SU-DHL-6 (cell line): ENCODE measurements around the gene GNAI2.

ENCODE experiments used
- H2AFZ ChIP-seq: fragments of 200-600 bp; sonication (generic); 2 replicates; pipeline ENCODE4 v1.6.1; 2014; ENCODE audit warnings: low read depth, mild to moderate bottlenecking, moderate library complexity, mixed read lengths, antibody characterized with exemption, low read length; ENCODE audit not compliant: severe bottlenecking
- H3F3A ChIP-seq: fragments of 200-600 bp; shearing (Covaris generic); 2 replicates; pipeline ENCODE4 v1.6.0; 2016; ENCODE audit warnings: antibody characterized with exemption, mild to moderate bottlenecking; ENCODE audit not compliant: insufficient read depth
- H3K27ac ChIP-seq: fragments of 200-600 bp; sonication (generic); 2 replicates; pipeline ENCODE4 v1.5.1; 2016; ENCODE audit warnings: low read depth, mild to moderate bottlenecking, low read length, moderate library complexity, mixed read lengths
- H3K27me3 ChIP-seq: fragments of 200-600 bp; sonication (generic), shearing (Covaris generic); 2 replicates; pipeline ENCODE4 v1.6.0; 2014; ENCODE audit warnings: mild to moderate bottlenecking, low read length
- H3K36me3 ChIP-seq: fragments of 200-600 bp; sonication (generic); 2 replicates; pipeline ENCODE4 v1.6.1; 2014; ENCODE audit warnings: mild to moderate bottlenecking, low read length, mixed read lengths
- H3K4me2 ChIP-seq: fragments of 300-600, 200-600 bp; shearing (Covaris generic), sonication (generic); 2 replicates; pipeline ENCODE4 v1.6.0; 2014; ENCODE audit warnings: low read length, low read depth, mild to moderate bottlenecking; ENCODE audit not compliant: poor library complexity, severe bottlenecking
- H3K4me3 ChIP-seq: fragments of 200-600 bp; sonication (generic); 2 replicates; pipeline ENCODE4 v1.5.1; 2014; ENCODE audit warnings: antibody characterized with exemption, low read length, mild to moderate bottlenecking, mixed read lengths; ENCODE audit not compliant: insufficient read depth, poor library complexity, severe bottlenecking
- H3K79me2 ChIP-seq: fragments of 200-600 bp; sonication (generic); 2 replicates; pipeline ENCODE4 v1.6.1; 2014; ENCODE audit warnings: mild to moderate bottlenecking, low read length, moderate library complexity; ENCODE audit not compliant: insufficient read depth
- H3K9ac ChIP-seq: fragments of 200-600 bp; sonication (generic); 2 replicates; pipeline ENCODE4 v1.7.0; 2014; ENCODE audit warnings: mild to moderate bottlenecking, low read length
- H3K9me2 ChIP-seq: fragments of 200-600 bp; sonication (generic); replicated peaks from 2 replicates; pipeline ENCODE4 v1.6.1; 2014; ENCODE audit warnings: low read length; ENCODE audit not compliant: insufficient read depth
- H3K9me3 ChIP-seq: fragments of 200-600 bp; sonication (generic); 2 replicates; pipeline ENCODE4 v1.6.1; 2014; ENCODE audit warnings: low read length, mixed read lengths; ENCODE audit not compliant: insufficient read depth
- H4K20me1 ChIP-seq: fragments of 200-600 bp; sonication (generic); 2 replicates; pipeline ENCODE4 v1.6.1; 2014; ENCODE audit warnings: low read depth, mild to moderate bottlenecking, antibody characterized with exemption, low read length, moderate library complexity, mixed read lengths
- EZH2phosphoT487 ChIP-seq: fragments of 200-600 bp; sonication (generic), shearing (Covaris generic); conservative IDR thresholded peaks from 2 replicates; pipeline ENCODE4 v1.6.1; 2018; ENCODE audit warnings: mild to moderate bottlenecking, antibody characterized with exemption, low read length, moderate library complexity, mixed read lengths
- TF ChIP-seq, protein P1 (sequence below): fragments of 200-600 bp; sonication (generic); IDR thresholded peaks from one replicate; pipeline ENCODE4 v1.5.1; 2017; ENCODE audit warnings: antibody characterized with exemption, mild to moderate bottlenecking, low read length, moderate library complexity; ENCODE audit not compliant: insufficient read depth, poor library complexity, severe bottlenecking

The GNAI2 gene

DNA sequence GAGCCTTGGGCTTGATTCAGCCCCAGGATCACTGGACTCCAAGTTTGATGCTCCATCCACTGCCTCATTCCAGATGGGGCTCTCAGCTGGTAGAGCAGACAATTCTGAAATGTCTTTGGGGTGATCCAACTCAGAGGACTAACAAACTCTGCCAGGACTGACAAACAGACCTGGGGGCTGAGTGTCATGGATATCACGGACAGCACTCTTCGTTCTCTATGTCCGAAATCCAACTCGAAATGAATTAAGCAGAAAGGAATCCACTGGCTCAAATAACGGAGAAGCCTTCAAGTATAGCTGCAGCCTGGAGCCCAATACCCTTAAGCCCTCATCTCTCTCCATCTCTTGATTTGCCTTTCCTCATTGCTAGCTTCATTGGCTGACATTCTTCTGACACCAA lies 16.7 kb upstream of the GNAI2 start:
- Histone ChIP-seq H3K79me2 (no peaks in the 10 kb centered on the region), H3K27ac (no peak overlapping the region), H3F3A (no peaks in the 10 kb centered on the region), H3K9ac (no peak overlapping the region), H3K4me3 (no peak overlapping the region), H3K4me2 (no peak overlapping the region), H3K9me2 (no peaks in the 10 kb centered on the region), H3K36me3 (no peaks in the 10 kb centered on the region), H3K27me3 (no peaks in the 10 kb centered on the region), H3K9me3 (no peaks in the 10 kb centered on the region), H2AFZ (no peak overlapping the region), H4K20me1 (no peaks in the 10 kb centered on the region)
- no peak for TF ChIP-seq EZH2phosphoT487
- TF ChIP-seq, protein P1, sequence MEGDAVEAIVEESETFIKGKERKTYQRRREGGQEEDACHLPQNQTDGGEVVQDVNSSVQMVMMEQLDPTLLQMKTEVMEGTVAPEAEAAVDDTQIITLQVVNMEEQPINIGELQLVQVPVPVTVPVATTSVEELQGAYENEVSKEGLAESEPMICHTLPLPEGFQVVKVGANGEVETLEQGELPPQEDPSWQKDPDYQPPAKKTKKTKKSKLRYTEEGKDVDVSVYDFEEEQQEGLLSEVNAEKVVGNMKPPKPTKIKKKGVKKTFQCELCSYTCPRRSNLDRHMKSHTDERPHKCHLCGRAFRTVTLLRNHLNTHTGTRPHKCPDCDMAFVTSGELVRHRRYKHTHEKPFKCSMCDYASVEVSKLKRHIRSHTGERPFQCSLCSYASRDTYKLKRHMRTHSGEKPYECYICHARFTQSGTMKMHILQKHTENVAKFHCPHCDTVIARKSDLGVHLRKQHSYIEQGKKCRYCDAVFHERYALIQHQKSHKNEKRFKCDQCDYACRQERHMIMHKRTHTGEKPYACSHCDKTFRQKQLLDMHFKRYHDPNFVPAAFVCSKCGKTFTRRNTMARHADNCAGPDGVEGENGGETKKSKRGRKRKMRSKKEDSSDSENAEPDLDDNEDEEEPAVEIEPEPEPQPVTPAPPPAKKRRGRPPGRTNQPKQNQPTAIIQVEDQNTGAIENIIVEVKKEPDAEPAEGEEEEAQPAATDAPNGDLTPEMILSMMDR, result no peak

DNA sequence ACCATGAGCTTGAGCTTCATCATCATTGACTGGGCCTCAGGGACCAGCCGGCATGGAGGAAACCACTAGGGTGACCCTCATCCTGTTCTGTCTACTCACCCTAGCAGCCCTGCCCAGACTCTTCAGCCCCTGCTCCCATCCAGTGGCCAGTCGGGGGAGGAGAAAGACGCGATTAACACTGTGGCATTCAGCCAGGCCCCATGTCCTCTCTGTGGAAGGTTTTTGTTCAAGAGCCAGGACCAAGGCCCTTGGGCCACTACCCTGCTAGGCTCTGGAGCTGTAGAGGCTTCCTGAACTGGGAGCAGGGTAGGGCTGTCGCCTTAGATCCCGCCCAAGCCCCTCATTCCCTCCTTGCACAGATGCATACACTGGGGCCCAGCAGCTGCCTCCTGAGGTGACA lies 15.9 kb upstream of the GNAI2 start:
- no peak for TF ChIP-seq EZH2phosphoT487
- TF ChIP-seq, protein P1, result no peak
- no peak overlapping the region for H3K4me3 ChIP-seq
- no peaks in the 10 kb centered on the region for H3K9me2 ChIP-seq
- no peak overlapping the region for H3K4me2 ChIP-seq
- no peak overlapping the region for H3K27ac ChIP-seq
- no peak overlapping the region for H2AFZ ChIP-seq
- H3F3A ChIP-seq, result no peaks in the 10 kb centered on the region
- H3K36me3 ChIP-seq, result no peaks in the 10 kb centered on the region
- no peaks in the 10 kb centered on the region for H3K27me3 ChIP-seq
- H4K20me1 ChIP-seq, result no peaks in the 10 kb centered on the region
- no peak overlapping the region for H3K9ac ChIP-seq
- no peaks in the 10 kb centered on the region for H3K79me2 ChIP-seq
- no peaks in the 10 kb centered on the region for H3K9me3 ChIP-seq

DNA sequence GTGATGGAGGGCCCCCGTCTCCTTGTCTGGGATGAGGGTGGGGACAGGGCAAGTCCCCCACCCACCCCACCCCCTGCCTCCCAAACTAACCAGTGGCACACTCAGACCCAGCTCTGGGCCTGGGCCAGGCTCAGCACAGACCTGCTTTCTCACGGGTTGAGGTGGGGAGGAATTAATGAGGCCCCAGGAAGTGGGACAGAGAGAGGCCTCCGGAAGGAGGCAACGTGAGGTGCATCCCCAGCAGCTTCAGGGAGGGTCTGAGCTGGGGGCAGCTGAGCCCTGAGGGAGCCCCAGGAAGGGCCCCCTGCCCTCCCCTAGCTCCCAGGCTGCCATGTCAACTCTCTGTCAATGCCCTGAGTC lies 15.0 kb upstream of the GNAI2 start:
- H3K79me2 ChIP-seq, result no peaks in the 10 kb centered on the region
- no peak overlapping the region for H3K4me2 ChIP-seq
- H3K9me3 ChIP-seq, result no peaks in the 10 kb centered on the region
- no peak overlapping the region for H3K9ac ChIP-seq
- no peaks in the 10 kb centered on the region for H3F3A ChIP-seq
- no peak overlapping the region for H3K27ac ChIP-seq
- no peaks in the 10 kb centered on the region for H3K27me3 ChIP-seq
- no peak overlapping the region for H2AFZ ChIP-seq
- no peaks in the 10 kb centered on the region for H4K20me1 ChIP-seq
- TF ChIP-seq, protein P1, result no peak
- no peak for TF ChIP-seq EZH2phosphoT487
- H3K36me3 ChIP-seq, result no peaks in the 10 kb centered on the region
- H3K4me3 ChIP-seq, result no peak overlapping the region
- H3K9me2 ChIP-seq, result no peaks in the 10 kb centered on the region
